Stimulated activated CD8-positive, alpha-beta memory T cell treated with anti-CD3 and anti-CD28 coated beads, Interleukin-4, amount 100 ng/mL, for 1 hour (primary cell): ENCODE results near the gene LARP4.

Experiments
- DNase-seq, 2 donors: peaks; one replicate each; pipeline ENCODE4 v3.0.0-alpha.2; 2020; ENCODE audit warnings: low read depth in 2 of 2, low spot score in 1 of 2

Gene LARP4

DNA sequence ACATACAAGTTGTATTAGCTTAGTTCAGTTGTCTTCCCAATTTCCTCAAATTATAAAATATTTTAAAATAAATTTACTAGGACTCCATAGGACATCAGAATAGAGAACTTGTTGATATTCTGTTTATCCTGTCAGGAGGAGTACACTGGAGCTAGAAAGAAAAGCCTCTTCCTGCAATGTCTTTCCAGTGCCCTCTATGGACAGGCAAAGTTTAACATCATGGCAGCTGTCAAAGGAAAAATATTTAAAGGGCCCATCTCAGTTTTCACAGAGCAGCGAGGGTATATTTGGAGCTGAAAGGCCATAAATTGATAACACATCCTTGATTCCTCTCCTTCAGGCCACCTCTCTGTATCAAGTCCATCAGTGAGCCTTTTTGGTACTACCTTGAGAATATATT, 123.1 kb downstream of the LARP4 start:
- DNase-seq = no peak

DNA sequence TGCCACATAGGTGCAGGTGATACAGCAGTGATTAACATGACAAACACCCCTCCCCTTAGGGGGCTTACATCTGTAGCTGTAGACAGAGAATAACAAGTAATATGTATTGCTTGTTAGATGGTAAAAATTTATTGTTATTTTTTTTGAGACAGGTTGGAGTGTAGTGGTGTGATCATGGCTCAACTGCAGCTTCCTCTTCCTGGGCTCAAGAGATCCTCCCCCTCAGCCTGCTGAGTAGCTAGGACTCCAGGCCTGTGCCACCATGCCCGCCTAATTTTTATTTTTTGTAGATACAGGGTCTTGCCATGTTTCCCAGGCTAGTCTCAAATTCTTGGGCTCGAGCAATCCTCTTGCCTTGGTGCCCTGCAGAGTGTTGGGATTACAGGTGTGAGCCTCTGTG, 123.9 kb downstream of the LARP4 start:
- no peak for DNase-seq

DNA sequence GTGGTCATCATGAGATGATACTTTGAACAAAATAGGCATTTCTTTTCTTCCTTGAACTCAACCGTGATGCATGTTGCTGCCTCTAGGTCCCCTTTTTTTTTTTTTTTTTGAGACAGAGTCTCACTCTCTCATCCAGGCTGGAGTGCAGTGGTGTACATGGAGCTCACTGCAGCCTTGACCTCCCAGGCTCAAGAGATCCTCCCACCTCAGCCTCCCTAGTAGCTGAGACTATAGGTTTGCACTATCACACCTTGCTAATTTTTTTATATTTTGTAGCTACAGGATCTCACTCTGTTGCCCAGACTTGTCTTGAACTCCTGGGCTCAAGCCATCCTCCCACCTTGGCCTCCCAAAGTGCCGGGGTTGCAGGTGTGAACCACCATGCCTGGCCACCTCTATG, 124.7 kb downstream of the LARP4 start:
- DNase-seq = no peak

DNA sequence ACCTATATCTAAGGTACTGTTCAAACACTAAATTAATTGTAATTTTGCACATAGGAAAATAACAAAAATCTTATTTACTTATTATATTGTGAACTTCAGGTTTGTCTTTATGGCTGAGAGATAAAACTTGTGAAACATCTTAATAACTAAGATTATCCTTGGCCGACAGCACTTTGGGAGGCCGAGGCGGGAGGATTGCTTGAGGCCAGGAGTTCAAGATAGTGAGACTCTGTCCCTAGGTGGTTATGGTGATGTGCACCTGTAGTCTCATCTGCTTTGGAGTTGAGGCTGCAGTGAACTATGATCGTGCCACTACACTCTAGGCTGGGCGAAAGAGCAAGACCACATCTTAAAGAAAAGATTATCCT, 126.7 kb downstream of the LARP4 start:
- DNase-seq = no peak

DNA sequence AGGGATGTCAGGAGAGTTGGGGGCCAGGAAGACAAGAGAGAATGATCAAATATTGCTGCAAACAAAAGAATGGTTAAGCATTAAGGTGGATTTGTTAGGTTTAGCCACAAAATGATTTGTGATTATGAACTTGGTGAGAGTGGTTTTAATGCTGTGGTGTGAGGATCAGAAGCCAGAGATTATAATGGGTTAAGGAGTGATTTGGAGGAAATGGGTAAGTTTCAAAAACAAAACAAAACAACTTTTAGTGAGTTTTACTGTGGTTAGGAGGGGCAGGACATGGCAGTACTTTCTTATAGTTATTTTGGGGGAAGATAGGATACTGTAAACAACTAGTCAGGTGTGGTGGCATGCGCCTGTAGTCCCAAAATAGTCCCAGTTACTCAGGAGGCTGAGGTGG, 128.1 kb downstream of the LARP4 start:
- no peak for DNase-seq

DNA sequence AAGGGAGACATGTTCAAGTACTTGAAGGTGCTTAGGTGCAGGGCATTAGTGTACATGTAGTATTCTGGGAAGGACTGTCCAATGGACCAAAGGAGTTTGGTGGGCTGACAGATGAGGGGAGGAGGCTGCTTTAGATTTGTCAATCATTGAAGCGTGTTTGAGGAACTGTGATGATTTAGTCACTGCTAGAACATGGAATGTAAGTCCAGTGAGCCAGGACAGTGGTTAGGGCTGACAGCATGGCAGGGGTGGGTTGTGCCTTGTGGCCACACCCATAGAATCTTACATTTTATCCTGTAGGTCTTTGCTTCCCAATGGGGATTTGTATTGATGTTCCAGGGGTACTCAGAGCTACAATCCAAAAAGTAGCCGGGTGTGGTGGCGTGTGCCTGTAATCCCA, 128.7 kb downstream of the LARP4 start:
- DNase-seq = no peak
